ENCODE data around the gene ALK.

DNA sequence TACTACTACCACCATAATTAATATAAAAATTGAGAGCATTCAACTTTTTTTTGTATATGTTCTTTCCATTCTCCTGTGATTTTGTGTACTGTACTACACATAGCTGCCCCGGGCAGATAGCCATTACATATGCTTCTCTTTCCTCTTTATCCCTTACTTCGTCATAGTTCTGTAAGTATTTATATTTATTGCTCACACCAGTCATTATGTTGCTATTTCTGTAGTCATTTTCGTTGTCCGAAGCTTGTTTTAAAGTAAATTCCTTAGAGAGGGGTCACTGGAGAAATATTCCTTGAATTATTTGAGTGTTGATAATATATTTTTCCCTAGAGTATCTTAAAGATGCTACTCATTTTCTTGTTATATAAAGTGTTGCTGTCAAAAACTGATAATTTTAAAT, 662.2 kb downstream of the ALK start:
- TF ChIP-seq, protein P1, sequence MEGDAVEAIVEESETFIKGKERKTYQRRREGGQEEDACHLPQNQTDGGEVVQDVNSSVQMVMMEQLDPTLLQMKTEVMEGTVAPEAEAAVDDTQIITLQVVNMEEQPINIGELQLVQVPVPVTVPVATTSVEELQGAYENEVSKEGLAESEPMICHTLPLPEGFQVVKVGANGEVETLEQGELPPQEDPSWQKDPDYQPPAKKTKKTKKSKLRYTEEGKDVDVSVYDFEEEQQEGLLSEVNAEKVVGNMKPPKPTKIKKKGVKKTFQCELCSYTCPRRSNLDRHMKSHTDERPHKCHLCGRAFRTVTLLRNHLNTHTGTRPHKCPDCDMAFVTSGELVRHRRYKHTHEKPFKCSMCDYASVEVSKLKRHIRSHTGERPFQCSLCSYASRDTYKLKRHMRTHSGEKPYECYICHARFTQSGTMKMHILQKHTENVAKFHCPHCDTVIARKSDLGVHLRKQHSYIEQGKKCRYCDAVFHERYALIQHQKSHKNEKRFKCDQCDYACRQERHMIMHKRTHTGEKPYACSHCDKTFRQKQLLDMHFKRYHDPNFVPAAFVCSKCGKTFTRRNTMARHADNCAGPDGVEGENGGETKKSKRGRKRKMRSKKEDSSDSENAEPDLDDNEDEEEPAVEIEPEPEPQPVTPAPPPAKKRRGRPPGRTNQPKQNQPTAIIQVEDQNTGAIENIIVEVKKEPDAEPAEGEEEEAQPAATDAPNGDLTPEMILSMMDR (conservative IDR thresholded peaks at IDR 0.05; ENCODE audit: low read depth, low read length) = no peak
- TF ChIP-seq EZH2 (IDR thresholded peaks at IDR 0.05; ENCODE audit: borderline replicate concordance, low read depth, low read length, poor library complexity, severe bottlenecking) = no peak

Measured in A673 (cell line).